BJ (cell line): ENCODE data around the gene POLR1D. TPM values are rescaled to one million over a fixed set of nuclear protein-coding genes. Genes with fewer than 3 reads are reported as not detected.

Experiments used
- CTCF ChIA-PET: fragments of 350-600 bp; formaldehyde crosslinking; extraction: SDS; loops from one replicate; lab custom pipeline; 2021; ENCODE audit warnings: antibody characterized with exemption, inconsistent platforms; lab: Yijun Ruan, JAX
- POLR2A ChIA-PET: fragments of 300-600 bp; sonication (Branson Sonifier 250); formaldehyde crosslinking; extraction: SDS; loops from one replicate; lab custom pipeline; 2021; ENCODE audit warnings: antibody characterized with exemption; lab: Charles Lee
- DNase-seq: peaks from one replicate; pipeline ENCODE4 v3.0.0-alpha.2; 2011; ENCODE audit warnings: low read depth
- H3K27me3 ChIP-seq: 2 replicates; pipeline ENCODE4 v1.6.0; 2011; ENCODE audit warnings: low read length; ENCODE audit not compliant: control insufficient read depth, insufficient read depth
- H3K36me3 ChIP-seq: 2 replicates; pipeline ENCODE4 v1.5.1; 2011; ENCODE audit warnings: low read length; ENCODE audit not compliant: control insufficient read depth, insufficient read depth
- H3K4me3 ChIP-seq: 2 replicates; pipeline ENCODE4 v1.5.1; 2011; ENCODE audit warnings: low read depth, mild to moderate bottlenecking, control low read depth, low read length
- CTCF ChIP-seq: IDR thresholded peaks from 2 replicates; pipeline ENCODE4 v1.5.1; 2011; ENCODE audit warnings: low read depth, mild to moderate bottlenecking, control low read depth, inconsistent platforms, low read length, moderate library complexity; ENCODE audit not compliant: insufficient read depth
- polyA plus RNA-seq: library from polyadenylated mRNA; depleted of rRNA; stranded (reverse); fragments of >200 nt; gene quantifications from 2 replicates; pipeline ENCODE4 v1.2.3, GENCODE V29; 2011

The POLR1D gene
- polyA plus RNA-seq, 1 experiment: 79.4 TPM

GRCh38 chr13:27632214-27632613 lies 10.5 kb downstream of the POLR1D start:
- no peak overlapping the region for H3K4me3 ChIP-seq
- CTCF ChIA-PET: interaction anchor here (1.2 to 1.5 kb wide), 4 partner anchors 10 to 100 kb away, joined by 4 to 7 read pairs (median 4); partner anchors contain the start of genes LNX2 and POLR1D
- no peak for DNase-seq
- 0 out of 2 replicates have a peak, but pooled peaks cover 1% of the 10 kb centered on the region for H3K36me3 ChIP-seq
- H3K27me3 ChIP-seq: no peaks in the 10 kb centered on the region
- no peak for TF ChIP-seq CTCF
- POLR2A ChIA-PET: no interaction called here

DNA sequence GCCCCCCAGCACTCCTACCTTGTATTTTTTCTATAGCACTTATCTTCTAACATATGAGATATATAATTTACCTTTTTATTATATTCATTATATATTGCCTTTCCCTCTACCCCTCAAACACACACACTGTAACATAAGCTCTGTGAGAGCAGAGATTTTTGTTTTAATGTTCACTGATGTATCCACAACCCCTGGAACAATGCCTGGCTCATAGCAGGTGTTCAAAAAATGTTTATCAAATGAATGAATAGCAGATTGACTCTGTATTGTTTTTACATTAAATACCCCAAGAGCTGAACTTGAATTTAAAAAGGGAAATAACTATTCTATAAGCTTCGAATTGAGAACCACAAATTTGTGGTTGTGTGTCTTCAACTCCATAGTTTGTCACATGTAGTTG lies 11.0 kb downstream of the POLR1D start:
- no peak for DNase-seq
- ChIA-PET POLR2A (no interaction called here), CTCF (interaction anchor here (1.3 to 1.5 kb wide), 3 partner anchors 11 to 98 kb away, joined by 4 to 7 read pairs (median 4); partner anchors contain the start of genes LNX2 and POLR1D)
- Histone ChIP-seq H3K27me3 (no peaks in the 10 kb centered on the region), H3K36me3 (0 out of 2 replicates have a peak, but pooled peaks cover 1% of the 10 kb centered on the region), H3K4me3 (no peak overlapping the region)
- no peak for TF ChIP-seq CTCF

GRCh38 chr13:27634231-27634630 lies 12.5 kb downstream of the POLR1D start:
- ChIA-PET CTCF (interaction anchor here (1.0 to 1.4 kb wide), 2 partner anchors 10 to 192 kb away, joined by 3 to 4 read pairs; no protein-coding TSS in a partner anchor), POLR2A (no interaction called here)
- H3K27me3 ChIP-seq: no peaks in the 10 kb centered on the region
- H3K4me3 ChIP-seq: no peak overlapping the region
- no peak for DNase-seq
- no peak for TF ChIP-seq CTCF
- H3K36me3 ChIP-seq: 0 out of 2 replicates have a peak, but pooled peaks cover 1% of the 10 kb centered on the region

- Histone ChIP-seq H3K27me3 (no peaks in the 10 kb centered on the region), H3K36me3 (0 out of 2 replicates have a peak, but pooled peaks cover 1% of the 10 kb centered on the region), H3K4me3 (no peak overlapping the region)
- no peak for TF ChIP-seq CTCF
- POLR2A ChIA-PET: no interaction called here
- no peak for DNase-seq
- CTCF ChIA-PET: interaction anchor here (1.0 to 1.4 kb wide), 2 partner anchors 11 to 192 kb away, joined by 3 to 4 read pairs; no protein-coding TSS in a partner anchor
These were observed 13.1 kb downstream of the POLR1D start for GRCh38 chr13:27634791-27635190.

GRCh38 chr13:27635266-27635665 lies 13.6 kb downstream of the POLR1D start:
- H3K27me3 ChIP-seq: no peaks in the 10 kb centered on the region
- no peak for TF ChIP-seq CTCF
- ChIA-PET CTCF (interaction anchor here (1.3 kb wide), 1 partner anchor 102 kb away, joined by 3 read pairs; no protein-coding TSS in a partner anchor), POLR2A (no interaction called here)
- no peak for DNase-seq
- H3K36me3 ChIP-seq: 0 out of 2 replicates have a peak, but pooled peaks cover 1% of the 10 kb centered on the region
- no peak overlapping the region for H3K4me3 ChIP-seq
